HepG2 (cell line): ENCODE results near the gene NUDT2. TPM values are rescaled to one million over a fixed set of nuclear protein-coding genes. Genes with fewer than 3 reads are reported as not detected.

Source experiments
- ATAC-seq: fragments of 200-7000 bp; cut with Tn5 transposase; 3 replicates; pipeline ENCODE4 v1.9.1; 2020; ENCODE audit warnings: mild to moderate bottlenecking, moderate library complexity
- BruUV-seq: library from RNA; stranded (reverse); fragments of 400-500 nt; replicated peaks from 2 replicates; lab custom pipeline; 2021; lab: Mats Ljungman, UMichigan
- CTCF ChIA-PET: fragments of 300-600 bp; formaldehyde crosslinking; extraction: SDS; loops from one replicate; lab custom pipeline; 2021; ENCODE audit warnings: low total read pairs, inconsistent platforms, low intra/inter-chr PET ratio; lab: Yijun Ruan, JAX
- POLR2A ChIA-PET: fragments of 350-600 bp; sonication (Branson Sonifier 250); formaldehyde crosslinking; loops from one replicate; lab custom pipeline; 2020; ENCODE audit warnings: antibody characterized with exemption, inconsistent platforms; lab: Yijun Ruan, JAX
- DNase-seq: peaks from one replicate; pipeline ENCODE4 v3.0.0-alpha.2; 2015; ENCODE audit warnings: low spot score
- FAIRE-seq: peaks from 3 replicates; lab custom pipeline; 2011; peaks lifted over from hg19 to GRCh38; lab: Jason Lieb, UNC
- H2AFZ ChIP-seq: one replicate; pipeline ENCODE4 v1.6.1; 2011; ENCODE audit warnings: low read length, inconsistent platforms
- H3K27ac ChIP-seq: fragments of 300-600 bp; 3 replicates; pipeline ENCODE4 v1.8.0; 2011; ENCODE audit warnings: mixed run types, mild to moderate bottlenecking, mixed read lengths, low read length, inconsistent platforms; ENCODE audit not compliant: insufficient read depth; ENCODE audit errors: extremely low read length
- H3K27me3 ChIP-seq, 2 experiments: fragments of 200-600 bp in 1 of 2; 2 replicates in 1 of 2; 3 replicates in 1 of 2; pipeline versions ENCODE4 v1.6.0 to v1.8.0; 2011; ENCODE audit warnings: low read length in 2 of 2, mild to moderate bottlenecking in 2 of 2, moderate library complexity in 2 of 2, inconsistent platforms in 1 of 2; ENCODE audit not compliant: insufficient read depth in 2 of 2, control insufficient read depth in 1 of 2
- H3K36me3 ChIP-seq, 2 experiments: fragments of 200-600 bp in 1 of 2; replicated peaks in 1 of 2; 2 replicates in 1 of 2; 3 replicates in 1 of 2; pipeline versions ENCODE4 v1.5.1 to v1.8.0; 2011; ENCODE audit warnings: low read length in 2 of 2, inconsistent platforms in 1 of 2; ENCODE audit not compliant: insufficient read depth in 2 of 2, control insufficient read depth in 1 of 2
- H3K4me1 ChIP-seq: 2 replicates; pipeline ENCODE4 v1.5.1; 2012; ENCODE audit warnings: low read length, inconsistent platforms; ENCODE audit not compliant: insufficient read depth
- H3K4me2 ChIP-seq: 2 replicates; pipeline ENCODE4 v1.6.0; 2011; ENCODE audit warnings: low read depth, low read length, inconsistent platforms
- H3K4me3 ChIP-seq, 3 experiments: fragments of 200-600 bp in 1 of 3; sonication (generic), shearing (Covaris generic) in 1 of 3; replicated peaks in 1 of 3; 2 replicates each; pipeline ENCODE4 v1.5.1; 2011 to 2016; ENCODE audit warnings: low read length in 3 of 3, inconsistent platforms in 2 of 3, low read depth in 2 of 3, mild to moderate bottlenecking in 2 of 3, control low read depth in 1 of 3, mixed read lengths in 1 of 3; ENCODE audit not compliant: insufficient read depth in 1 of 3
- H3K79me2 ChIP-seq: one replicate; pipeline ENCODE4 v1.6.1; 2011; ENCODE audit warnings: low read length, inconsistent platforms; ENCODE audit not compliant: insufficient read depth
- H3K9ac ChIP-seq: 2 replicates; pipeline ENCODE4 v1.6.0; 2011; ENCODE audit warnings: mild to moderate bottlenecking, low read depth, low read length, inconsistent platforms; ENCODE audit not compliant: insufficient read depth
- H3K9me3 ChIP-seq: 2 replicates; pipeline ENCODE4 v1.5.1; 2012; ENCODE audit warnings: mild to moderate bottlenecking, low read length
- H4K20me1 ChIP-seq: 2 replicates; pipeline ENCODE4 v1.6.0; 2011; ENCODE audit warnings: inconsistent platforms, mild to moderate bottlenecking, low read length, moderate library complexity; ENCODE audit not compliant: insufficient read depth
- BCLAF1 ChIP-seq: fragments of 450-650 bp; IDR thresholded peaks from 2 replicates; pipeline ENCODE4 v1.6.1; 2017; ENCODE audit warnings: mild to moderate bottlenecking
- ETV6 ChIP-seq: sonication (generic); formaldehyde crosslinking; conservative IDR thresholded peaks from 2 replicates; pipeline ENCODE4 v1.4.0; 2020; ENCODE audit warnings: missing genetic modification reagents
- FIP1L1 ChIP-seq: fragments of 200-400 bp; formaldehyde crosslinking; IDR thresholded peaks from 2 replicates; pipeline ENCODE4 v1.6.1; 2018; ENCODE audit warnings: low read depth, mild to moderate bottlenecking, low read length, moderate library complexity, borderline replicate concordance; ENCODE audit not compliant: insufficient read depth
- FOXK2 ChIP-seq: fragments of 450-650 bp; IDR thresholded peaks from 2 replicates; pipeline ENCODE4 v1.6.1; 2016
- GABPA ChIP-seq, 2 experiments: IDR thresholded peaks; 2 replicates each; pipeline ENCODE4 v1.6.1; 2011 to 2016; ENCODE audit warnings: low read depth in 2 of 2, low read length in 1 of 2, missing biosample characterization in 1 of 2, missing genetic modification characterization in 1 of 2
- HOXA5 ChIP-seq: sonication (generic); formaldehyde crosslinking; IDR thresholded peaks from 2 replicates; pipeline ENCODE4 v1.4.0; 2020; ENCODE audit warnings: missing genetic modification reagents
- IRF1 ChIP-seq: sonication (generic); formaldehyde crosslinking; IDR thresholded peaks from 2 replicates; pipeline ENCODE4 v1.4.0; 2020; ENCODE audit warnings: low read depth, mild to moderate bottlenecking, missing genetic modification reagents
- NFKB2 ChIP-seq: sonication (generic); formaldehyde crosslinking; IDR thresholded peaks from 2 replicates; pipeline ENCODE4 v1.4.0; 2020; ENCODE audit warnings: missing genetic modification reagents, borderline replicate concordance
- NR3C1 ChIP-seq: sonication (generic); formaldehyde crosslinking; IDR thresholded peaks from 2 replicates; pipeline ENCODE4 v1.4.0; 2020; ENCODE audit warnings: missing genetic modification reagents
- PBX3 ChIP-seq: sonication (generic); formaldehyde crosslinking; IDR thresholded peaks from 2 replicates; pipeline ENCODE4 v1.8.1; 2023; ENCODE audit warnings: missing genetic modification reagents, inconsistent platforms, borderline replicate concordance
- PHF20 ChIP-seq: sonication (generic); formaldehyde crosslinking; IDR thresholded peaks from 2 replicates; pipeline ENCODE4 v1.5.0; 2020; ENCODE audit warnings: mild to moderate bottlenecking, missing genetic modification reagents
- SMARCC2 ChIP-seq: fragments of 450-650 bp; IDR thresholded peaks from 2 replicates; pipeline ENCODE4 v1.6.1; 2017; ENCODE audit warnings: antibody characterized with exemption, mild to moderate bottlenecking
- ZFP62 ChIP-seq: sonication (generic); formaldehyde crosslinking; IDR thresholded peaks from 2 replicates; pipeline ENCODE4 v1.4.0; 2020; ENCODE audit warnings: missing genetic modification reagents
- ZNF513 ChIP-seq: sonication (generic); formaldehyde crosslinking; conservative IDR thresholded peaks from 2 replicates; pipeline ENCODE4 v1.5.0; 2020; ENCODE audit warnings: missing genetic modification reagents
- ZNF619 ChIP-seq: sonication (generic); formaldehyde crosslinking; IDR thresholded peaks from 2 replicates; pipeline ENCODE4 v1.4.0; 2020; ENCODE audit warnings: mild to moderate bottlenecking, missing genetic modification reagents
- ZNF703 ChIP-seq: sonication (generic); formaldehyde crosslinking; IDR thresholded peaks from 2 replicates; pipeline ENCODE4 v1.5.1; 2020; ENCODE audit warnings: missing genetic modification reagents, mild to moderate bottlenecking, moderate library complexity, borderline replicate concordance
- ZNF839 ChIP-seq: sonication (generic); formaldehyde crosslinking; IDR thresholded peaks from 2 replicates; pipeline ENCODE4 v1.4.0; 2020; ENCODE audit warnings: missing genetic modification reagents, mild to moderate bottlenecking, borderline replicate concordance
- WGBS: methylation state at CpG from one replicate; pipeline ENCODE4 v1.1.6; 2017; ENCODE audit warnings: low lambda C conversion rate; 5-methylcytosine and 5-hydroxymethylcytosine counted together
- in situ Hi-C: cut with HindIII; loops from 2 replicates; pipeline ENCODE4 v1.10.0; 2017; ENCODE audit warnings: low pct_unique_long_range_greater_than_20kb; ENCODE audit not compliant: extremely low pct_ligation_motif_present
- intact Hi-C: fragments of 100-400 bp; cut with micrococcal nuclease; formaldehyde crosslinking; loops from one replicate; pipeline ENCODE4 v1.10.0; 2022; ENCODE audit not compliant: unreplicated experiment
- polyA plus RNA-seq, 8 experiments: library from polyadenylated mRNA; depleted of rRNA in 3 of 8; stranded (reverse) in 7 of 8; unstranded in 1 of 8; fragments of >200 nt; fragmentation: Illumina TruSeq in 4 of 8; extraction: Trizol in 4 of 8; gene quantifications; 2 replicates each; pipeline versions ENCODE4 v1.2.1 to v1.2.3, GENCODE V29; 2011 to 2016; ENCODE audit warnings: low read depth in 4 of 8, missing spikeins in 1 of 8, mixed read lengths in 1 of 8; ENCODE audit not compliant: insufficient read depth in 1 of 8
- total RNA-seq, 5 experiments: library from RNA; depleted of rRNA; stranded (reverse); fragments of >200 nt; fragmentation: Illumina TruSeq; extraction: Trizol; gene quantifications; 2 replicates each; pipeline ENCODE4 v1.2.3, GENCODE V29; 2016; ENCODE audit warnings: low read depth in 1 of 5

The NUDT2 gene
- total and polyA plus RNA-seq, 2 of the 13 experiments (the other 11 are each of a cell fraction or from before 2014, with no cell fraction given): 19.9 to 24.6 TPM

GRCh38 chr9:34326690-34327089, 2.7 kb upstream of the NUDT2 start (continued):
- no peak for TF ChIP-seq ZNF703 (CRISPR knock-in tag)
- TF ChIP-seq BCLAF1: no peak

GRCh38 chr9:34328500-34328986, 826 bp upstream of the NUDT2 start:
- Histone ChIP-seq H3K27ac (peak overlapping the region; percentile 67), H3K9me3 (no peaks in the 10 kb centered on the region), H3K36me3 (no peaks in the 10 kb centered on the region), H3K4me1 (peaks cover 43% of the 10 kb centered on the region), H3K9ac (peak overlapping the region; percentile 76), H2AFZ (peak overlapping the region; percentile 66), H3K4me3 (peak overlapping the region; percentile 77 to 92 (median 89)), H3K79me2 (peaks cover 9% of the 10 kb centered on the region), H3K27me3 (no peaks in the 10 kb centered on the region; a peak in 1 of 5 replicates), H3K4me2 (peak overlapping the region; percentile 80), H4K20me1 (no peaks in the 10 kb centered on the region)
- TSS peak; percentile 77 for BruUV-seq
- intact Hi-C loops (no loop called here), in situ Hi-C loops (no loop called here)
- DNase-seq: no peak
- under 1% methylated on average over 11 of the region's 11 CpGs for WGBS
- no peak for FAIRE-seq
- POLR2A ChIA-PET: interaction anchor here (1.7 kb wide), 1 partner anchor 47 kb away, joined by 6 read pairs; no protein-coding TSS in a partner anchor
- CTCF ChIA-PET: interaction anchor here (7.1 kb wide), 1 partner anchor 49 kb away, joined by 143 read pairs; the partner anchor contains the start of gene MYORG
- ATAC-seq: peak; percentile 22
- no peak for TF ChIP-seq NFKB2 (CRISPR knock-in tag)
- TF ChIP-seq ZFP62 (CRISPR knock-in tag): no peak
- TF ChIP-seq HOXA5 (CRISPR knock-in tag): no peak
- no peak for TF ChIP-seq IRF1 (CRISPR knock-in tag)
- TF ChIP-seq ETV6 (CRISPR knock-in tag): 0 out of 2 replicates have a peak, but pooled peaks have one; percentile 21
- 0 out of 2 replicates have a peak, but pooled peaks have one; percentile 19 for TF ChIP-seq PHF20 (CRISPR knock-in tag)
- TF ChIP-seq SMARCC2: no peak
- no peak for TF ChIP-seq ZNF513 (CRISPR knock-in tag)
- TF ChIP-seq FIP1L1: no peak
- no peak for TF ChIP-seq GABPA (IDR thresholded peaks at IDR 0.05; ENCODE audit: low read depth, low read length)
- TF ChIP-seq GABPA (CRISPR knock-in tag; IDR thresholded peaks at IDR 0.05; ENCODE audit: low read depth): peak; percentile 68
- TF ChIP-seq NR3C1: no peak
- peak; percentile 72 for TF ChIP-seq FOXK2
- no peak for TF ChIP-seq ZNF619 (CRISPR knock-in tag)
- no peak for TF ChIP-seq ZNF839 (CRISPR knock-in tag)
- TF ChIP-seq PBX3 (CRISPR knock-in tag): no peak
